Dendritic cell treated with granulocyte-macrophage colony-stimulating factor and Interleukin-4, amounts not matched to agents 40 ng/mL and 50 ng/mL, for 4 days (primary cell): ENCODE measurements around the gene AKAP13.

Experiments used
- H3K27ac Mint-ChIP-seq: one replicate; pipeline ENCODE4 v1.8.0; 2022; ENCODE audit warnings: mild to moderate bottlenecking, mixed read lengths
- H3K27me3 Mint-ChIP-seq: one replicate; pipeline ENCODE4 v1.8.0; 2022; ENCODE audit warnings: mild to moderate bottlenecking, mixed read lengths
- H3K36me3 Mint-ChIP-seq: one replicate; pipeline ENCODE4 v1.8.0; 2022; ENCODE audit warnings: low read depth, mixed read lengths
- H3K4me1 Mint-ChIP-seq: one replicate; pipeline ENCODE4 v1.8.0; 2022; ENCODE audit warnings: low read depth, mixed read lengths
- H3K4me3 Mint-ChIP-seq: one replicate; pipeline ENCODE4 v1.8.0; 2022; ENCODE audit warnings: mild to moderate bottlenecking, moderate library complexity, mixed read lengths
- H3K9me3 Mint-ChIP-seq: one replicate; pipeline ENCODE4 v1.8.0; 2022; ENCODE audit warnings: mixed read lengths
- intact Hi-C: fragments of 100-400 bp; cut with micrococcal nuclease; formaldehyde crosslinking; loops from one replicate; pipeline ENCODE4 v1.15.0; 2022

Gene AKAP13

DNA sequence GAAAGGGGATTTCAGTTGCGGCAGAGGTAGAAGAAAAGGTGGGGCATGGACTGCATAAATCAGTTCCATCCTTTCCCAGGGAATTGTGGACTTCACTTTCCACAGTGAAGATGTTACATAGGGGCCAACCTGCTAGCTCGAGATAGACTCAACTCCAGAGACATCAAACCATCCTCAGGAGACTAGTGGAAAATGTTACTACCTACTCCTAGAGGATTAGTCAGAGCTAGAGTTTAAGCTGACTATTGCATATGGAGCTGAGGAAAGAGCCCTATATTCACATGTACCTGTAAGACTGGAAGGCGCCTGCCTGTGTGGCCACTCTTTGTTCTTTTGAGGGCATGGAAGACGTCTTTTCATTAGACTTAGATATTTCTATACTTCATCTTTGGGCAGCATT is 345.2 kb downstream of the AKAP13 start:
- H3K27ac Mint-ChIP-seq = no peak overlapping the region
- intact Hi-C loops = no loop called here
- peaks cover 14% of the 10 kb centered on the region for H3K4me1 Mint-ChIP-seq
- H3K4me3 Mint-ChIP-seq = no peak overlapping the region
- peaks cover 98% of the 10 kb centered on the region for H3K36me3 Mint-ChIP-seq
- H3K9me3 Mint-ChIP-seq = no peaks in the 10 kb centered on the region
- H3K27me3 Mint-ChIP-seq = no peaks in the 10 kb centered on the region

DNA sequence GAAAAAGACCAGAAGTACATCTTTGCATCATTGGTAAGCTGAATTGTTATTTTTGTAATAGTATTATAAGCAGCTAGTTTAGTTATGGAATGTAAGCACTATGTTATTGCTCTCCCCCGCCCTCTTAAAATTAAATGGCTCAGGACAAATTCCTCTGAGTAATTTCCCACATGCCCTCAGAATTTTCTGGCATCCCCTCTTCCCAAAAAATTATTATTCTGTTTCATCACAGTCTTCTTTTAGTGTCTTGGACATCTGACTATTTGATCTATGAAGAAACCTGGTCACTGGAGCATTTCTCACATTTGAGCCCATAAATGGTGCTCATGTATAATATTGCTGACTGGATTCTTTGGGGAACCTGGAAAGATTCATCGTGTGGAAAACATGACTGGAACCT is 346.1 kb downstream of the AKAP13 start:
- Mint-ChIP-seq H3K27me3 (no peaks in the 10 kb centered on the region), H3K4me3 (no peak overlapping the region), H3K9me3 (no peaks in the 10 kb centered on the region), H3K4me1 (peaks cover 14% of the 10 kb centered on the region), H3K36me3 (peaks cover 98% of the 10 kb centered on the region), H3K27ac (peak overlapping the region; percentile 29)
- intact Hi-C loops = no loop called here

DNA sequence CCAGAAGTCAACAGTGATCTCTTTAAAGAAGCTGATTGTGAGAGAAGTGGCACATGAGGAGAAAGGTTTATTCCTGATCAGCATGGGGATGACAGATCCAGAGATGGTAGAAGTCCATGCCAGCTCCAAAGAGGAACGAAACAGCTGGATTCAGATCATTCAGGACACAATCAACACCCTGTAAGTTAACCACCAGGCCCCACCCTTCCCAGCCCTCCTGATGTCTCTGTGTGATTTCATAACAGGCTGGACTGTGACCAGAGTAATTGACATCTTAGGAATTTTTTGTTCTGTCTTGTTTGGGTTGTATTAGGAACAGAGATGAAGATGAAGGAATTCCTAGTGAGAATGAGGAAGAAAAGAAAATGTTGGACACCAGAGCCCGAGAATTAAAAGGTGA is 346.7 kb downstream of the AKAP13 start:
- Mint-ChIP-seq H3K9me3 (no peaks in the 10 kb centered on the region), H3K27me3 (no peaks in the 10 kb centered on the region), H3K36me3 (peaks cover 98% of the 10 kb centered on the region), H3K4me1 (peaks cover 14% of the 10 kb centered on the region), H3K27ac (no peak overlapping the region), H3K4me3 (no peak overlapping the region)
- intact Hi-C loops = no loop called here

DNA sequence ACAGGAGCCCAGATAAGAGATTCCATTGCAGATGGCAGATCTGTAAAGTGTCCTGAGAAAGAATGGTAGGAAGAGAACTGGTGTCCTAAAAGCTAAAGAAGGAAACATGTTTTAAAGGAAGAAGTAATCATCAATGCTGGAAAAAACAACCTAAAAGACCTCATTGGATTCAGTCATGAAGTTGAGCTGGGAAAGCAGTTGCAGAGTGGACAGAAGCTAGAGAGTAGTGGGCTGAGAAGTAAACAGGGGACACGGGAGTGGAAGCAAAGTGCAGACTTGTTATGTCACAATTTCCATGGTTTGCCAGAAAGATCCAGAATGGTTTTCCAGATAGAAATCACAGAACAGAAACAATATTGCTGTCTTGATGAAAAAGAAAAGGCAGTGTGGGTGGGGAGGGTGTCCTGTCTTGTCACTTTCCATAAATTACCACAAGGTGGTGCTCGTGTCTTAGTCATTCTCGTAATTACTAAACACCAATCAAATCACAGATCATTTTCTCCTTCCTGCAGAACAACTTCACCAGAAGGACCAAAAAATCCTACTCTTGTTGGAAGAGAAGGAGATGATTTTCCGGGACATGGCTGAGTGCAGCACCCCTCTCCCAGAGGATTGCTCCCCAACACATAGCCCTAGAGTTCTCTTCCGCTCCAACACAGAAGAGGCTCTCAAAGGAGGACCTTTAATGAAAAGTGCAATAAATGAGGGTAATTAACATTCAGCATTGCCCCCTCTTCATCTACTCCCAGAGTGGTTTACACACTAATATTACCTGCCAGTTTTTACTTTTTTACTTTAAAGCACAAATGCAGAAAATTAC is 349.8 kb downstream of the AKAP13 start:
- peak overlapping the region; percentile 26 for H3K27ac Mint-ChIP-seq
- H3K27me3 Mint-ChIP-seq = no peaks in the 10 kb centered on the region
- H3K9me3 Mint-ChIP-seq = peaks cover 15% of the 10 kb centered on the region
- H3K36me3 Mint-ChIP-seq = peaks cover 99% of the 10 kb centered on the region
- no peak overlapping the region for H3K4me3 Mint-ChIP-seq
- H3K4me1 Mint-ChIP-seq = peaks cover 7% of the 10 kb centered on the region
- intact Hi-C loops = loop anchor here (1.0 to 2.0 kb wide), 2 partner anchors 101 to 110 kb away; no protein-coding TSS in a partner anchor

DNA sequence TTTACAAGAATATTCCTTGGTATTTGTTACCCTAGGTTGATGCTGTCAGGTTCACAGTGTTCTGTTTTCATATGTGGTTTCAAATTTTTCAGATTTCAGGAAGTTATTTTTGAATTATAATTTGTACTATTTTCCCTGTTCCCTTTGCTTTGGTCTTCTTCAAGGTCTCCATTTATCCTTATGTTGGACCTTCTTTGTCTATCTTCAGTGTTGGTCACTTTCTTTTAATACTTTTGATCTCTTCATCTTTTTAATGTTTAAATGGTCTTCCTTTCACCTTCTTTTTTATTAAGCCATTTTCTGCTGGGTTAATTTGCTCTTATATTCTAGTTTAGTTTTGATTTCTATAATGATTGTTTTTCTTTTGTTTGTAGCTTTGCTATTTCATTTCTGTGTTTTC is 353.0 kb downstream of the AKAP13 start:
- Mint-ChIP-seq H3K36me3 (peaks cover 100% of the 10 kb centered on the region), H3K4me3 (no peak overlapping the region), H3K27me3 (no peaks in the 10 kb centered on the region), H3K9me3 (peaks cover 15% of the 10 kb centered on the region), H3K4me1 (peaks cover 7% of the 10 kb centered on the region), H3K27ac (no peak overlapping the region)
- intact Hi-C loops = no loop called here

DNA sequence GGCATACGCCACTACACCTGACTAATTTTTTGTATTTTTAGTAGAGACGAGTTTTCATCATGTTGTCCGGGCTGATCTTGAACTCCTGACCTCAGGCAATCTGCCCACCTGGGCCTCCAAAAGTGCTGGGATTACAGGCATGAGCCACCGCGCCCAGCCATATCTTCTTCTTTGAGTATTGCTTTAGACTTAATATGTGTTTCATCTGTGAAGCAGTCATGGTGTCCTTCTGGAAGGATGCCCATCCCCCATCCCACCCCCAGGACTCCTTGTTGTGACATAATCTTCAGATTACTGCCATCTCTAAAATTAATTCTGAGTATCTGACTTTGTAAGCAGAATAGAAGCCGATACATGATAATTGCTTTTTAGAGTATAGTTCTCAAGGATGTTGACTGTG is 356.7 kb downstream of the AKAP13 start:
- H3K9me3 Mint-ChIP-seq = peaks cover 15% of the 10 kb centered on the region
- peaks cover 97% of the 10 kb centered on the region for H3K36me3 Mint-ChIP-seq
- no peak overlapping the region for H3K27ac Mint-ChIP-seq
- H3K4me1 Mint-ChIP-seq = peaks cover 18% of the 10 kb centered on the region
- no peaks in the 10 kb centered on the region for H3K27me3 Mint-ChIP-seq
- intact Hi-C loops = no loop called here
- H3K4me3 Mint-ChIP-seq = no peak overlapping the region

DNA sequence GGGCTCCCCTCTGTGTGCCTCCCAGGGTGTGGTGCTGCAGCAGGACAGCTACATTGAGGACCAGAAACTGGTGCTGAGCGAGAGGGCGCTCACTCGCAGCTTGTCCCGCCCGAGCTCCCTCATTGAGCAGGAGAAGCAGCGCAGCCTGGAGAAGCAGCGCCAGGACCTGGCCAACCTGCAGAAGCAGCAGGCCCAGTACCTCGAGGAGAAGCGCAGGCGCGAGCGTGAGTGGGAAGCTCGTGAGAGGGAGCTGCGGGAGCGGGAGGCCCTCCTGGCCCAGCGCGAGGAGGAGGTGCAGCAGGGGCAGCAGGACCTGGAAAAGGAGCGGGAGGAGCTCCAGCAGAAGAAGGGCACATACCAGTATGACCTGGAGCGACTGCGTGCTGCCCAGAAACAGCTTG is 360.6 kb downstream of the AKAP13 start:
- H3K9me3 Mint-ChIP-seq = no peaks in the 10 kb centered on the region
- no peak overlapping the region for H3K4me3 Mint-ChIP-seq
- peaks cover 24% of the 10 kb centered on the region for H3K4me1 Mint-ChIP-seq
- intact Hi-C loops = no loop called here
- H3K36me3 Mint-ChIP-seq = peaks cover 97% of the 10 kb centered on the region
- H3K27me3 Mint-ChIP-seq = no peaks in the 10 kb centered on the region
- H3K27ac Mint-ChIP-seq = peak overlapping the region; percentile 70

DNA sequence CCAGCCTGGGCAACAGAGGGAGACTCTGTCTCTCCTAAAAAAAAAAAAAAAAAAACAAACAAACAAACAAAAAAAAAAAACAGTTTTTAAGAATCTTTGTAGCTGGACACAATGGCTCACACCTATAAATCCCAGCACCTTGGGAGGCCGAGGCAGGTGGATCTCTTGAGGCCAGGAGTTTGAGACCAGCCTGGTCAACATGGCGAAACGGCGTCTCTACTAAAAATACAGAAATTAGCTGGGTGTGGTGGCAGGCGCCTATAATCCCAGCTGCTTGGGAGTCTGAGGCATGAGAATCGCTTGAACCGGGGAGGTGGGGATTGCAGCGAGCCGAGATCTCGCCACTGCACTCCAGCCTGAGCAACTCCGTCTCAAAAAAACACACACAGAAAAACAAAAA is 361.3 kb downstream of the AKAP13 start:
- no peak overlapping the region for H3K4me3 Mint-ChIP-seq

DNA sequence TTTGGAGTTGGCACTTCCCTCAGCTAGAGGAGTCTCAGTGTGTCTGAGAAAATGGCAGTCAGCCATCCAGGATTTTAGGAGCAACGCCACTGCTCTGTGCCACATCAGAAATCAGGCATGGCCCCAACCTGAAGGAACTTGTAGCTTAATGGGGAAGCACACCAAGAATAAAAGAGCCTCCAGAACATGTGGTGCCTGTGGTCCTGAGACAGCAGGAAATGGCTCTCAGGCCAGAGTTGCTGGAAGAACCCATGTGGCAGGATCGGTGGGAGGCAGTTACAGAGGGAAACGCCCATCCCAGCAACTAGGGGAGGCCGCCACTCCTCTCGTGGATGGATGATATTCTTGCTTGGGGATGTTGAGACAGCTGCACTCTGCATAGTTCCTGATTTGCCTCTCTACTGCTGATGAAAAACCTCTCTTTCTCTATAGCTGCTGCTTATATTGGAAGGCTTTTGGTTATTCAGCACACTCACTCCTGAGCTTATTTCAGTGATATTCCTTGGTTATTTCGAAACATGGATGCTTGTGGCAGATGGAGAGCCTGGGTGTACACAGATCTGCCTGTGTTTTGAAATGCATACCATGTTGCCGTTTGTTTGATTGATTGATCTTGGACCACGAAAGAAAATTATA is 361.9 kb downstream of the AKAP13 start:
- intact Hi-C loops = no loop called here
- H3K9me3 Mint-ChIP-seq = no peaks in the 10 kb centered on the region
- no peak overlapping the region for H3K4me3 Mint-ChIP-seq
- peak overlapping the region; percentile 70 for H3K27ac Mint-ChIP-seq
- H3K36me3 Mint-ChIP-seq = peaks cover 97% of the 10 kb centered on the region
- peaks cover 24% of the 10 kb centered on the region for H3K4me1 Mint-ChIP-seq
- H3K27me3 Mint-ChIP-seq = no peaks in the 10 kb centered on the region

More for the DNA sequence above, 361.3 kb downstream of the AKAP13 start:
- Mint-ChIP-seq H3K36me3 (peaks cover 97% of the 10 kb centered on the region), H3K9me3 (no peaks in the 10 kb centered on the region), H3K27me3 (no peaks in the 10 kb centered on the region), H3K27ac (peak overlapping the region; percentile 70), H3K4me1 (peaks cover 24% of the 10 kb centered on the region)
- intact Hi-C loops = no loop called here

DNA sequence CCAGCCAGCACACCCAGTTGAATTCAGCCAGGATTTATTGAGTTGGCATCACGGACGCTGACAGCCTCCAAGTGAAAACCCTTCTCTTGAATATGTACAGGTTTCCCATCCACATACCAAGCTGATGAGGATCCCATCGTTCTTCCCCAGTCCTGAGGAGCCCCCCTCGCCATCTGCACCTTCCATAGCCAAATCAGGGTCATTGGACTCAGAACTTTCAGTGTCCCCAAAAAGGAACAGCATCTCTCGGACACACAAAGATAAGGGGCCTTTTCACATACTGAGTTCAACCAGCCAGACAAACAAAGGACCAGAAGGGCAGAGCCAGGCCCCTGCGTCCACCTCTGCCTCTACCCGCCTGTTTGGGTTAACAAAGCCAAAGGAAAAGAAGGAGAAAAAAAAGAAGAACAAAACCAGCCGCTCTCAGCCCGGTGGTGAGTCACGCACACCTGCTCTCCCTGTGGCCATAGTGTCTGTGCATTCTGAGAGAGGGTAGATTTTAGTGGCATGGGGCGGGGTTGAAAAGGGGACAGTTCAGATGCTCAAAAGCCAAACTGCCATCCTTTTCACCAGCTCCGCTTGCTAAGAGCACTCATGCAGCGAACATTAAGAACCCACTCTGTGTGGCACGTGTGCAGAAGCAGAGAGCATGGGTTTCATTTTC is 363.1 kb downstream of the AKAP13 start:
- intact Hi-C loops = no loop called here
- Mint-ChIP-seq H3K4me3 (no peak overlapping the region), H3K27me3 (no peaks in the 10 kb centered on the region), H3K36me3 (peaks cover 98% of the 10 kb centered on the region), H3K27ac (no peak overlapping the region), H3K4me1 (peaks cover 29% of the 10 kb centered on the region), H3K9me3 (no peaks in the 10 kb centered on the region)

DNA sequence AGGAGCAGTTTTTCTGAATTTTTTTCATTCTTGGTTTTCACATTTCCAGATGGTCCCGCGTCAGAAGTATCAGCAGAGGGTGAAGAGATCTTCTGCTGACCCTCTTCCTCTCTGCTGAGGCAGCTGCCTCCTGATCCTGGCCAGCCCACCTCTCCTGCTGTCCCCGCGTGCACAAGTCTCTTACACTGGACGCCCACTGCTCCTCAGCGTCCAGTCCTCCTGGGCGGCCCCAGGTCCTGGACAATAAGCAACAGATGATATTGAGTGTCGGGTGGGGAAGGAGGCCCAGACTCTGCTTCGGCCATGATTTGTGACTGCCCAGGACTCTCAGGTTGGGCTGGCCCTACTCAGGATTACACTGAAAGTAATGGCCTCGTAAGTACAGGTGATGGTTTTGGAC is 364.2 kb downstream of the AKAP13 start:
- H3K27ac Mint-ChIP-seq = no peak overlapping the region

DNA sequence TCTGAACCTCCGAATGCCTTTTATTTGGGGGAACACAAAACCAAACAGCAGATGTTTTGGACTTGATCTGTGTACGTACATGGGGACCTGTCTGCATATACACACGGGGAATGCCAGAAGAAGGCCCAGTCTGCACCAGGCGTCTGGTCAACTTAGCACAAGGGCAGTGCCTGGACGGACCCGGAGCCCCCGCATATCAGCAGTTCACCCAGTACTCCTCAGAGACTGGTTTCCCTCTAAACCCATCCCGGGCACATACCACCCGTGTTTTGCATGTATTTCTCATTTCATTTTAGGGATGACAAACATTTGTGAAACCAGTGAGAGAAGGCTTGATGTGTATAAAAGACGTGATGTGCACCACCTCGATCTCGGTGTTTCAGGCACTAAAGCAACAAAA is 364.6 kb downstream of the AKAP13 start:
- Mint-ChIP-seq H3K27me3 (no peaks in the 10 kb centered on the region), H3K4me3 (no peak overlapping the region), H3K36me3 (peaks cover 96% of the 10 kb centered on the region), H3K4me1 (peaks cover 44% of the 10 kb centered on the region), H3K9me3 (no peaks in the 10 kb centered on the region), H3K27ac (no peak overlapping the region)
- intact Hi-C loops = no loop called here

More for the DNA sequence above, 364.2 kb downstream of the AKAP13 start:
- H3K36me3 Mint-ChIP-seq = peaks cover 100% of the 10 kb centered on the region
- intact Hi-C loops = no loop called here
- H3K9me3 Mint-ChIP-seq = no peaks in the 10 kb centered on the region
- no peak overlapping the region for H3K4me3 Mint-ChIP-seq
- H3K4me1 Mint-ChIP-seq = peaks cover 40% of the 10 kb centered on the region
- H3K27me3 Mint-ChIP-seq = no peaks in the 10 kb centered on the region

DNA sequence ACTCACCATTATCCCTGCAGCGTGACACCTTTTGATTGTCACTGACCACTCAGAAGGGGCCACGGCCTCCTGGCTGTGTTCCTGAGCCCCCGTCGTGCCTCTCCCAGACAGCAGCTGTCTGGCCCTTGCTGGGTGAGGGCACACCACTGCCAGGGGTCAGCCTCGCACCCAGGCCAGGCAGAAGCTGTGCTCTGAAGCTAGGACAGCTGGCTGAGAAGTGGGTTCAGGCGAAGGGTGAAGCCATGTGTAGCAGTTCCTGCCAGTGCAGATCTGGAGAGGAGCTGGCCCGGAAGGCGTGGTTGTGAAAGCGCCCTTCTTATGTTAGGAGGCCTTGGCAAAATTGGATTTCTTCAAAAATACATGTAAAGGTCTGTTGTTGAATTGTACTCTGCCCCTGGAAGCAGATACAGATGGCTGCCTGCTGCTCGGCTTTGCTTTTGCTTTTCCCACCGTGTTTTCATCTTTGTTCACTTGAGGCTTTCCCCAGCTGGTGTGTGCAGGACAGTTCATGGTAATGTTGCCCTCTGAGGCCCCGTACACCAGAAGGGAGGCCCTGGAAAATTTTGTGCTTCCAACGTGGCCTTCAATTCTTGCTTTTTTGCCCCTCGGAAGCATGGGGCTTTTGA is 365.2 kb downstream of the AKAP13 start:
- H3K9me3 Mint-ChIP-seq = no peaks in the 10 kb centered on the region
- peaks cover 89% of the 10 kb centered on the region for H3K36me3 Mint-ChIP-seq
- H3K27ac Mint-ChIP-seq = no peak overlapping the region
- H3K27me3 Mint-ChIP-seq = no peaks in the 10 kb centered on the region
- intact Hi-C loops = no loop called here
- H3K4me1 Mint-ChIP-seq = peaks cover 44% of the 10 kb centered on the region
- H3K4me3 Mint-ChIP-seq = no peak overlapping the region

DNA sequence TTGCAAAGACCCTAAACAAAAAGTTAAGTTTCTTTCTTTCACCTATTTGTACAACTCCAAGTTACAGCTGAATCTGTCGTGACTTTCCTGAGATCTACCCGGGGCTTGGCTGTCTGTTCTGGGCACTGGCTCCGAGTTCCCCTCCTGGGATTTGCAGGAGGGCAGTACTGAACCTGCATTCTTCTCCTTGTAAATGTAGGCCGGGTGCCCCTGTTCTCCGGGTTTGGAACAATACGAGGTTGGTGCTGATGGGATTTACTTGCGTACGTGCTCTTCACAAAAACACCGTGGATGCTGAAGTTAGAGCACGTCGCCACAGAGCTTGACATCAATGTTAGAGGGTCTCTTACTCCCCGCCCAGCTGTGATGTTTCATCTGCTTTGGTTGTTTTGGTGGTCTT is 366.2 kb downstream of the AKAP13 start:
- H3K27ac Mint-ChIP-seq = no peak overlapping the region
- H3K36me3 Mint-ChIP-seq = peaks cover 79% of the 10 kb centered on the region
- H3K4me1 Mint-ChIP-seq = peaks cover 47% of the 10 kb centered on the region
- no peak overlapping the region for H3K4me3 Mint-ChIP-seq
- intact Hi-C loops = no loop called here
- no peaks in the 10 kb centered on the region for H3K9me3 Mint-ChIP-seq
- no peaks in the 10 kb centered on the region for H3K27me3 Mint-ChIP-seq
